Measurements from ENCODE around the gene PDCD1LG2. TPM values are rescaled to one million over a fixed set of nuclear protein-coding genes. Genes with fewer than 3 reads are reported as not detected.
"Not testable (repeated sequence)": the region's sequence is repeated elsewhere in the genome, so short reads cannot be mapped to it uniquely, and the experiment has no call there.

PDCD1LG2 gene
- total RNA-seq: 1 to 10 TPM in 3 of 4 donors, under 1 TPM in 1; 0.47 to 4.6 (median 2.4) TPM

- Histone ChIP-seq H3K36me3 (no peaks in the 10 kb centered on the region), H3K27ac (peak within 1 kb of the TSS; percentile 34 to 69 (median 52)), H3K4me3 (peak within 1 kb of the TSS; percentile 27 to 33), H3K9me3 (no peaks in the 10 kb centered on the region), H3K27me3 (no peaks in the 10 kb centered on the region), H3K4me1 (peaks cover 0 to 5% (median 0%) of the 10 kb centered on the region in 3 donors)
- ATAC-seq: peak; percentile 41
- TF ChIP-seq CTCF (IDR thresholded peaks at IDR 0.05): no peak
- no peak for TF ChIP-seq POLR2AphosphoS5 (IDR thresholded peaks at IDR 0.05)
- no peak for TF ChIP-seq EP300 (IDR thresholded peaks at IDR 0.05)
- TF ChIP-seq POLR2A (IDR thresholded peaks at IDR 0.05): no peak
- WGBS, 2 donors (ENCODE audit: low coverage in 1 of 2): 17 to 47% methylated on average over 2 to 4 of the region's 4 CpGs
Measured at GRCh38 chr9:5510360-5510931, at the start of gene PDCD1LG2. PDCD1LG2 (plus strand) TSS chr9:5510531; CDS start chr9:5522547, 12,016 bp downstream.

GRCh38 chr9:5464831-5465330, 45.5 kb upstream of the PDCD1LG2 start:
- H3K27ac ChIP-seq, H3K9me3 ChIP-seq, H3K4me3 ChIP-seq, ATAC-seq, H3K27me3 ChIP-seq: not testable (repeated sequence)
- 83 to 93% methylated on average over 3 to 4 of the region's 4 CpGs for WGBS, 2 donors (ENCODE audit: low coverage in 1 of 2)
- H3K4me1 ChIP-seq: peaks cover 0 to 14% (median 0%) of the 10 kb centered on the region in 3 donors
- peaks cover 0 to 25% of the 10 kb centered on the region in 2 donors for H3K36me3 ChIP-seq

GRCh38 chr9:5466005-5466404, 44.3 kb upstream of the PDCD1LG2 start:
- H3K9me3 ChIP-seq: no peaks in the 10 kb centered on the region
- no peak for TF ChIP-seq CTCF (IDR thresholded peaks at IDR 0.05)
- no peak for TF ChIP-seq POLR2AphosphoS5 (IDR thresholded peaks at IDR 0.05)
- TF ChIP-seq EP300 (IDR thresholded peaks at IDR 0.05): no peak
- no peak for TF ChIP-seq POLR2A (IDR thresholded peaks at IDR 0.05)
- WGBS, 2 donors (ENCODE audit: low coverage in 1 of 2): 75 to 88% methylated on average over 1 of the region's 1 CpG
- H3K27me3 ChIP-seq: no peaks in the 10 kb centered on the region
- peaks cover 0 to 16% (median 0%) of the 10 kb centered on the region in 3 donors for H3K4me1 ChIP-seq
- H3K27ac ChIP-seq: no peak overlapping the region
- H3K36me3 ChIP-seq: peaks cover 0 to 25% of the 10 kb centered on the region in 2 donors
- no peak for ATAC-seq
- H3K4me3 ChIP-seq: no peak overlapping the region

GRCh38 chr9:5466766-5467165, 43.6 kb upstream of the PDCD1LG2 start:
- TF ChIP-seq POLR2A (IDR thresholded peaks at IDR 0.05) (no peak), EP300 (IDR thresholded peaks at IDR 0.05) (no peak)
- Histone ChIP-seq H3K4me1 (peaks cover 0 to 16% (median 0%) of the 10 kb centered on the region in 3 donors), H3K27ac (no peak overlapping the region), H3K36me3 (peaks cover 0 to 25% of the 10 kb centered on the region in 2 donors), H3K27me3 (no peaks in the 10 kb centered on the region), H3K9me3 (no peaks in the 10 kb centered on the region), H3K4me3 (no peak overlapping the region)
- 49 to 61% methylated on average over 2 of the region's 2 CpGs for WGBS, 2 donors (ENCODE audit: low coverage in 1 of 2)
- ATAC-seq: no peak

GRCh38 chr9:5468850-5469249, 41.5 kb upstream of the PDCD1LG2 start:
- Histone ChIP-seq H3K27ac (no peak overlapping the region), H3K27me3 (no peaks in the 10 kb centered on the region), H3K9me3 (no peaks in the 10 kb centered on the region), H3K4me1 (peaks cover 0 to 16% (median 0%) of the 10 kb centered on the region in 3 donors), H3K36me3 (peaks cover 0 to 14% of the 10 kb centered on the region in 2 donors), H3K4me3 (no peak overlapping the region)
- TF ChIP-seq CTCF (IDR thresholded peaks at IDR 0.05) (no peak), POLR2A (IDR thresholded peaks at IDR 0.05) (no peak), EP300 (IDR thresholded peaks at IDR 0.05) (no peak), POLR2AphosphoS5 (IDR thresholded peaks at IDR 0.05) (no peak)
- 18 to 26% methylated on average over 5 of the region's 5 CpGs for WGBS, 2 donors (ENCODE audit: low coverage in 1 of 2)
- ATAC-seq: no peak

GRCh38 chr9:5470122-5470521, 40.2 kb upstream of the PDCD1LG2 start:
- no peaks in the 10 kb centered on the region for H3K27me3 ChIP-seq
- peaks cover 0 to 13% of the 10 kb centered on the region in 2 donors for H3K36me3 ChIP-seq
- H3K4me1 ChIP-seq: peaks cover 0 to 16% (median 0%) of the 10 kb centered on the region in 3 donors
- no peak overlapping the region for H3K4me3 ChIP-seq
- ATAC-seq: no peak
- H3K9me3 ChIP-seq: no peaks in the 10 kb centered on the region
- no peak overlapping the region for H3K27ac ChIP-seq
- WGBS, 2 donors (ENCODE audit: low coverage in 1 of 2): 90 to 92% methylated on average over 1 of the region's 1 CpG
- TF ChIP-seq EP300 (IDR thresholded peaks at IDR 0.05): no peak
- no peak for TF ChIP-seq POLR2AphosphoS5 (IDR thresholded peaks at IDR 0.05)

All from gastroesophageal sphincter (tissue), 4 donors.